ENCODE results near the gene HBEGF. TPM values are rescaled to one million over a fixed set of nuclear protein-coding genes. Genes with fewer than 3 reads are reported as not detected.

The HBEGF gene
- polyA plus RNA-seq, 3 donors = 25.2 to 548 (median 31.6) TPM

GRCh38 chr5:140360681-140361479 is 14.5 kb upstream of the HBEGF start:
- Mint-ChIP-seq H3K27me3 (ENCODE audit: low read depth in 3 of 3) (peaks cover 2 to 9% (median 8%) of the 10 kb centered on the region in 3 donors), H3K4me3 (no peak overlapping the region), H3K4me1 (peaks cover 25% of the 10 kb centered on the region), H3K36me3 (no peaks in the 10 kb centered on the region), H3K27ac (no peak overlapping the region), H3K9me3 (peaks cover 0 to 1% (median 0%) of the 10 kb centered on the region in 7 donors)
- no peak overlapping the region for H3K27ac ChIP-seq (ENCODE audit: low read depth in 1 of 2, low read length in 2 of 2)
- no peaks in the 10 kb centered on the region for H3K27me3 ChIP-seq (ENCODE audit: control insufficient read depth in 2 of 2, insufficient read depth in 2 of 2, low read length in 2 of 2)
- H3K36me3 ChIP-seq (replicated peaks in 1 of 2; ENCODE audit: control insufficient read depth in 1 of 2, insufficient read depth in 2 of 2, low read length in 2 of 2) = no peaks in the 10 kb centered on the region
- no peak overlapping the region for H3K9ac ChIP-seq (ENCODE audit: insufficient read depth, low read length, poor library complexity, severe bottlenecking)
- peaks cover 25 to 27% of the 10 kb centered on the region in 2 donors for H3K4me1 ChIP-seq (ENCODE audit: control insufficient read depth in 1 of 2, insufficient read depth in 2 of 2, low read length in 2 of 2)
- intact Hi-C loops (cut with micrococcal nuclease) = loop anchor here in 1 of 2 donors (10.0 kb wide), 1 partner anchor 354 kb away; no protein-coding TSS in a partner anchor
- DNase-seq = no peak
- no peak overlapping the region for H2AFZ ChIP-seq (ENCODE audit: insufficient read depth, low read depth, low read length, poor library complexity, severe bottlenecking)
- H3K9me3 ChIP-seq (replicated peaks in 1 of 2; ENCODE audit: control insufficient read depth in 1 of 2, insufficient read depth in 1 of 2, low read length in 2 of 2) = no peaks in the 10 kb centered on the region
- H4K20me1 ChIP-seq (ENCODE audit: insufficient read depth, low read length) = no peaks in the 10 kb centered on the region
- H3K79me2 ChIP-seq (ENCODE audit: insufficient read depth, low read length) = no peaks in the 10 kb centered on the region
- H3K4me2 ChIP-seq (replicated peaks; ENCODE audit: extremely low read depth, low read length, poor library complexity, severe bottlenecking) = no peak overlapping the region
- WGBS (ENCODE audit: insufficient coverage) = 100% methylated on average over 1 of the region's 7 CpGs
- TF ChIP-seq CTCF (IDR thresholded peaks at IDR 0.05) = no peak
- no peak overlapping the region for H3K4me3 ChIP-seq (replicated peaks in 1 of 3; ENCODE audit: low read depth in 2 of 3, low read length in 3 of 3)

GRCh38 chr5:140360101-140360500 is 13.7 kb upstream of the HBEGF start, which contains the start of gene SLC4A9:
Gene SLC4A9, plus strand, starts transcription at chr5:140360194. Its CDS starts 43 bp downstream, at chr5:140360237.
- Histone ChIP-seq H3K27ac (ENCODE audit: low read depth in 1 of 2, low read length in 2 of 2) (no peak within 1 kb of the TSS), H2AFZ (ENCODE audit: insufficient read depth, low read depth, low read length, poor library complexity, severe bottlenecking) (no peak within 1 kb of the TSS), H3K27me3 (ENCODE audit: control insufficient read depth in 2 of 2, insufficient read depth in 2 of 2, low read length in 2 of 2) (no peaks in the 10 kb centered on the region), H3K9ac (ENCODE audit: insufficient read depth, low read length, poor library complexity, severe bottlenecking) (no peak within 1 kb of the TSS), H3K4me3 (replicated peaks in 1 of 3; ENCODE audit: low read depth in 2 of 3, low read length in 3 of 3) (no peak within 1 kb of the TSS), H3K4me2 (replicated peaks; ENCODE audit: extremely low read depth, low read length, poor library complexity, severe bottlenecking) (no peak within 1 kb of the TSS), H3K79me2 (ENCODE audit: insufficient read depth, low read length) (no peaks in the 10 kb centered on the region), H4K20me1 (ENCODE audit: insufficient read depth, low read length) (no peaks in the 10 kb centered on the region), H3K36me3 (replicated peaks in 1 of 2; ENCODE audit: control insufficient read depth in 1 of 2, insufficient read depth in 2 of 2, low read length in 2 of 2) (no peaks in the 10 kb centered on the region), H3K9me3 (replicated peaks in 1 of 2; ENCODE audit: control insufficient read depth in 1 of 2, insufficient read depth in 1 of 2, low read length in 2 of 2) (no peaks in the 10 kb centered on the region), H3K4me1 (ENCODE audit: control insufficient read depth in 1 of 2, insufficient read depth in 2 of 2, low read length in 2 of 2) (peaks cover 33 to 35% of the 10 kb centered on the region in 2 donors)
- intact Hi-C loops (cut with micrococcal nuclease) = loop anchor here in 1 of 2 donors (10.0 kb wide), 1 partner anchor 355 kb away; no protein-coding TSS in a partner anchor
- Mint-ChIP-seq H3K4me1 (peaks cover 32% of the 10 kb centered on the region), H3K4me3 (no peak within 1 kb of the TSS), H3K9me3 (peaks cover 0 to 1% (median 0%) of the 10 kb centered on the region in 7 donors), H3K36me3 (no peaks in the 10 kb centered on the region), H3K27me3 (ENCODE audit: low read depth in 3 of 3) (peaks cover 2 to 9% (median 8%) of the 10 kb centered on the region in 3 donors), H3K27ac (no peak within 1 kb of the TSS)
- no peak for DNase-seq
- 100% methylated on average over 1 of the region's 2 CpGs for WGBS (ENCODE audit: insufficient coverage)
- TF ChIP-seq CTCF (IDR thresholded peaks at IDR 0.05) = no peak
